Astrocyte (in vitro differentiated cells and primary cell): ENCODE data around the gene ZNF239.

Experiments
- CTCF ChIP-seq: IDR thresholded peaks from 2 replicates; pipeline ENCODE4 v1.5.1; 2011; ENCODE audit warnings: low read depth, mild to moderate bottlenecking, inconsistent platforms, low read length, moderate library complexity; ENCODE audit not compliant: insufficient read depth
- EZH2 ChIP-seq: IDR thresholded peaks from 2 replicates; pipeline ENCODE4 v1.6.1; 2012; ENCODE audit warnings: mild to moderate bottlenecking, low read length, inconsistent platforms; ENCODE audit not compliant: insufficient read depth

- TF ChIP-seq CTCF (no peak), EZH2 (no peak)
These were observed 32.8 kb upstream of the ZNF239 start for GRCh38 chr10:43607199-43607573.
